Tibial nerve (tissue), 4 donors: ENCODE results near the gene TBC1D20.

Source experiments
- EP300 ChIP-seq, 2 donors: sonication (generic); formaldehyde crosslinking; IDR thresholded peaks; one replicate each; pipeline ENCODE4 v1.6.1; 2017; ENCODE audit warnings: antibody characterized with exemption in 2 of 2, mild to moderate bottlenecking in 1 of 2
- TF ChIP-seq, protein P1 (sequence below), 5 experiments: fragments of 200-600 bp in 3 of 5; fragments of 450-650 bp in 2 of 5; sonication (generic) in 3 of 5; IDR thresholded peaks; one replicate each; pipeline ENCODE4 v1.5.1; 2016 to 2019; ENCODE audit warnings: antibody characterized with exemption in 5 of 5, mild to moderate bottlenecking in 3 of 5, moderate library complexity in 2 of 5

DNA sequence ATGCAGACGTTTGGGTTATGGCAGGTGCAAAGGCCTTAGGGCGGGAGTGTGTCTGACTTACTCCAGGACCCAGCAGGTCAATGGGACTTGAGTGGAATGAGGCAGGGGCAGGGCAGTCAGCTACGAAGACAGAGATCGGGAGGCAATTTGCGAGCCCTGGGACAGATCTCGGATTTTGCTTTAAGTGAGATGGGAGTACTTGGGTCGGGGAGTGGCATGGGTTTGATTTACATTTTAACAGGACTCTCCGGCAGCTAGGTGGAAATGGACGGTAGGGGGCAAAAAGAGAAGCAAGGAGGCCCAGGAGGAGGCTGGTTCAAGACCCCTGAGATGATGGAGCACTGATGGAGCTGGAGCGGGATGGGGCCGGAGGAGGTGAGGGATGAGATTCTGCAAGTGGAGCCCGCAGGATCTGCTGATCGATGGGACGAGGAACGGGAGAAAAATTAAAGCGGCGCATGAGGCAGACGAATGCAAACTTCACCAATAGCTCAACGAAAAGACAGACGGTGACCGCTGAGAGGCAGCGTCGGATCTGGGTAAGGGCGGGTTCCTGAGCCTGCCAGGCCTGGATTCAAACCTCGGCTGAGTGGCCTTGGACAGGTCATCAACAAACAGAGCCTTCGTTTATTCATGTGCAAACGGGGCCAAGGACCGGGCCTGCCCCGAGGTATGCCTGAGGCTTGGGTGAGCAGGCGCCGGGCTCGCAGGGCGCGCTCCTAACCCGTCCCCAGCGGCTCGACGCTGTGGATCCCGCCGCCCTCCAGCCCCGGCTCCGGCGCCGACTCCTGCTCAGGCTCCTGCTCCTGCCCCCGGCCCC lies 55.0 kb downstream of the TBC1D20 start:
- TF ChIP-seq, protein P1, sequence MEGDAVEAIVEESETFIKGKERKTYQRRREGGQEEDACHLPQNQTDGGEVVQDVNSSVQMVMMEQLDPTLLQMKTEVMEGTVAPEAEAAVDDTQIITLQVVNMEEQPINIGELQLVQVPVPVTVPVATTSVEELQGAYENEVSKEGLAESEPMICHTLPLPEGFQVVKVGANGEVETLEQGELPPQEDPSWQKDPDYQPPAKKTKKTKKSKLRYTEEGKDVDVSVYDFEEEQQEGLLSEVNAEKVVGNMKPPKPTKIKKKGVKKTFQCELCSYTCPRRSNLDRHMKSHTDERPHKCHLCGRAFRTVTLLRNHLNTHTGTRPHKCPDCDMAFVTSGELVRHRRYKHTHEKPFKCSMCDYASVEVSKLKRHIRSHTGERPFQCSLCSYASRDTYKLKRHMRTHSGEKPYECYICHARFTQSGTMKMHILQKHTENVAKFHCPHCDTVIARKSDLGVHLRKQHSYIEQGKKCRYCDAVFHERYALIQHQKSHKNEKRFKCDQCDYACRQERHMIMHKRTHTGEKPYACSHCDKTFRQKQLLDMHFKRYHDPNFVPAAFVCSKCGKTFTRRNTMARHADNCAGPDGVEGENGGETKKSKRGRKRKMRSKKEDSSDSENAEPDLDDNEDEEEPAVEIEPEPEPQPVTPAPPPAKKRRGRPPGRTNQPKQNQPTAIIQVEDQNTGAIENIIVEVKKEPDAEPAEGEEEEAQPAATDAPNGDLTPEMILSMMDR (IDR thresholded peaks at IDR 0.05) = peak in 2 of 5 experiments; percentile 13 to 20
- TF ChIP-seq EP300 (IDR thresholded peaks at IDR 0.05) = no peak
